ENCODE data around the gene TMEM125. TPM values are rescaled to one million over a fixed set of nuclear protein-coding genes. Genes with fewer than 3 reads are reported as not detected.

The TMEM125 gene
- total RNA-seq, 1 experiment from 2014 or later: 21.5 TPM

- TF ChIP-seq ELF4 (CRISPR knock-in tag; IDR thresholded peaks at IDR 0.05; ENCODE audit: low read depth) (no peak), RORB (CRISPR knock-in tag; IDR thresholded peaks at IDR 0.05) (no peak), E2F1 (CRISPR knock-in tag; IDR thresholded peaks at IDR 0.05) (no peak), CREM (CRISPR knock-in tag; IDR thresholded peaks at IDR 0.05) (no peak)
These were observed 24.3 kb downstream of the TMEM125 start (continued) for GRCh38 chr1:43293896-43294760.

- Mint-ChIP-seq H3K27ac (0 out of 2 replicates have a peak overlapping the region, but pooled peaks have one; percentile 36), H3K27me3 (ENCODE audit: low read depth) (no peaks in the 10 kb centered on the region), H3K4me1 (peaks cover 40% of the 10 kb centered on the region), H3K4me3 (no peak overlapping the region), H3K36me3 (no peaks in the 10 kb centered on the region), H3K9me3 (no peaks in the 10 kb centered on the region)
- ChIA-PET CTCF (interaction anchor here (0.6 to 2.4 kb wide), 6 partner anchors 9 to 753 kb away, joined by 3 to 15 read pairs (median 5); partner anchors contain the start of genes C1orf210 and CDC20), POLR2A (interaction anchor here (1.1 to 1.2 kb wide), 2 partner anchors 54 to 64 kb away, joined by 3 to 4 read pairs; partner anchors contain the start of gene CDC20)
- no peak for TF ChIP-seq ZNF416 (CRISPR knock-in tag; IDR thresholded peaks at IDR 0.05)
- DNase-seq (ENCODE audit: low spot score) (no peak), ATAC-seq (no peak)
These were observed 25.0 kb downstream of the TMEM125 start for GRCh38 chr1:43294761-43295160.

GRCh38 chr1:43296207-43296606 is 26.4 kb downstream of the TMEM125 start:
- no peaks in the 10 kb centered on the region for H3K36me3 Mint-ChIP-seq
- H3K27ac Mint-ChIP-seq: peak overlapping the region; percentile 54
- TF ChIP-seq NFYB (CRISPR knock-in tag; conservative IDR thresholded peaks at IDR 0.05; ENCODE audit: low read depth): no peak
- TF ChIP-seq GTF2I (CRISPR knock-in tag; conservative IDR thresholded peaks at IDR 0.05): no peak
- no peak for TF ChIP-seq ZBTB21 (CRISPR knock-in tag; IDR thresholded peaks at IDR 0.05; ENCODE audit: borderline replicate concordance)
- TF ChIP-seq SP1 (CRISPR knock-in tag; conservative IDR thresholded peaks at IDR 0.05): no peak
- no peak for TF ChIP-seq USF1 (CRISPR knock-in tag; IDR thresholded peaks at IDR 0.05)
- POLR2A ChIA-PET: interaction anchor here (0.9 to 1.2 kb wide), 3 partner anchors 11 to 62 kb away, joined by 4 read pairs; partner anchors contain the start of genes C1orf210 and CDC20
- ATAC-seq (no peak), DNase-seq (ENCODE audit: low spot score) (no peak)
- no peak overlapping the region for H3K4me3 Mint-ChIP-seq
- peaks cover 42% of the 10 kb centered on the region for H3K4me1 Mint-ChIP-seq
- H3K9me3 Mint-ChIP-seq: no peaks in the 10 kb centered on the region
- H3K27me3 Mint-ChIP-seq (ENCODE audit: low read depth): no peaks in the 10 kb centered on the region
- CTCF ChIA-PET: interaction anchor here (1.4 to 2.4 kb wide), 2 partner anchors 62 to 639 kb away, joined by 4 to 12 read pairs; partner anchors contain the start of gene CDC20

GRCh38 chr1:43298055-43298454 is 28.3 kb downstream of the TMEM125 start:
- Mint-ChIP-seq H3K4me3 (no peak overlapping the region), H3K27me3 (ENCODE audit: low read depth) (no peaks in the 10 kb centered on the region), H3K27ac (peak overlapping the region; percentile 4; the same call in 1 of the 2 replicates), H3K36me3 (no peaks in the 10 kb centered on the region), H3K4me1 (peaks cover 42% of the 10 kb centered on the region), H3K9me3 (no peaks in the 10 kb centered on the region)
- no peak for DNase-seq (ENCODE audit: low spot score)
- ATAC-seq: no peak
- CTCF ChIA-PET: interaction anchor here (1.0 to 3.5 kb wide), 2 partner anchors 13 to 116 kb away, joined by 4 to 21 read pairs; partner anchors contain the start of gene C1orf210
- POLR2A ChIA-PET: no interaction called here
- TF ChIP-seq GABPB1 (CRISPR knock-in tag; IDR thresholded peaks at IDR 0.05): no peak
- TF ChIP-seq ARID4B (CRISPR knock-in tag; IDR thresholded peaks at IDR 0.05; ENCODE audit: borderline replicate concordance): no peak
- no peak for TF ChIP-seq FOXP1 (CRISPR knock-in tag; IDR thresholded peaks at IDR 0.05; ENCODE audit: borderline replicate concordance)
- no peak for TF ChIP-seq AFF4 (CRISPR knock-in tag; IDR thresholded peaks at IDR 0.05; ENCODE audit: borderline replicate concordance)
- no peak for TF ChIP-seq ZNF416 (CRISPR knock-in tag; IDR thresholded peaks at IDR 0.05)
- no peak for TF ChIP-seq SOX15 (CRISPR knock-in tag; IDR thresholded peaks at IDR 0.05)
- TF ChIP-seq ZMAT4 (CRISPR knock-in tag; IDR thresholded peaks at IDR 0.05): no peak

All from WTC11 (cell line).